Midbrain (tissue), 1 donor: ENCODE results near the gene FOXN3.

ENCODE experiments used
- DNase-seq: peaks from one replicate; lab custom pipeline; 2025; lab: John Stamatoyannopoulos, UW

Gene FOXN3, protein sequence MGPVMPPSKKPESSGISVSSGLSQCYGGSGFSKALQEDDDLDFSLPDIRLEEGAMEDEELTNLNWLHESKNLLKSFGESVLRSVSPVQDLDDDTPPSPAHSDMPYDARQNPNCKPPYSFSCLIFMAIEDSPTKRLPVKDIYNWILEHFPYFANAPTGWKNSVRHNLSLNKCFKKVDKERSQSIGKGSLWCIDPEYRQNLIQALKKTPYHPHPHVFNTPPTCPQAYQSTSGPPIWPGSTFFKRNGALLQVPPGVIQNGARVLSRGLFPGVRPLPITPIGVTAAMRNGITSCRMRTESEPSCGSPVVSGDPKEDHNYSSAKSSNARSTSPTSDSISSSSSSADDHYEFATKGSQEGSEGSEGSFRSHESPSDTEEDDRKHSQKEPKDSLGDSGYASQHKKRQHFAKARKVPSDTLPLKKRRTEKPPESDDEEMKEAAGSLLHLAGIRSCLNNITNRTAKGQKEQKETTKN

DNA sequence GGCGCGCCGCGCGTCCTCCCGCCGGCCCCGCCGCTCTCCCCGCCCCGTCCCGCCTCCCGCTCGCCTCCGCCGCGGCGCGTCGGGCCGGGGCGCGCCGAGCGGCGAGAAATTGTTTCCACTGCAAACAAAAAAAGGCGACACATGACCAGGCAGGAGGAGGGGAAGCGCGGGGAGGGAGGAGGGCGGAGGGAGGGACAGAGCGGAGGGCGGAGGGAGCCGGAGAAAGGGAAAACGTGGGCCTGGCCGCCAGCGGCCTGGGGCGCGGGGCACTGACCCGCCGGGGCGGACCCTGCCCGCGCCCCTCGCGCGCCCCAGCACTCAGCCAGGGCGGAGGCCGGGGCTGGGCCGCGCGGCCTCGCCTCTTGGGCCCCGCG is at the start of gene FOXN3:
TSS of gene FOXN3 (minus strand) at position 143 of the 374 bp plus-strand sequence. CDS start 4,757 bp downstream, outside the sequence.
- peak; percentile 94 for DNase-seq

DNA sequence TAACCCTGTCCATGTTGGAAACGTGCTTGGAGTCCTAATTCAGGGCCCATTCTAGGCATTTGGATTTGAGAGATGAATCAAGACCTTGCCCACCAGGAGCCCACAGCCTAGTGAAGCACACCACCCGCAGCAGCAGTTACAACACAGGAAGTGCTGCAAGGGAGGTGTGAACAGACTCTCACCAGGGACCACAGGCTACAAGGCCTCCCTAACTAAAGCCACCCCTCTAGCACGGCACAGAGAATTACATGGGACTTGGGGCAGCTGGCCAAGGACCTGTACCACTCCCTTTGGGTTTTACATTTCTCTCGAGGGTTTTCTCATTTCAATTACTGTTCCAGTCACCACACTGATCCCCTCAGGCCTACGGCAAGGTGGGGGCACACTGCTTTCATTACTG is 49.5 kb upstream of the FOXN3 start:
- no peak for DNase-seq

DNA sequence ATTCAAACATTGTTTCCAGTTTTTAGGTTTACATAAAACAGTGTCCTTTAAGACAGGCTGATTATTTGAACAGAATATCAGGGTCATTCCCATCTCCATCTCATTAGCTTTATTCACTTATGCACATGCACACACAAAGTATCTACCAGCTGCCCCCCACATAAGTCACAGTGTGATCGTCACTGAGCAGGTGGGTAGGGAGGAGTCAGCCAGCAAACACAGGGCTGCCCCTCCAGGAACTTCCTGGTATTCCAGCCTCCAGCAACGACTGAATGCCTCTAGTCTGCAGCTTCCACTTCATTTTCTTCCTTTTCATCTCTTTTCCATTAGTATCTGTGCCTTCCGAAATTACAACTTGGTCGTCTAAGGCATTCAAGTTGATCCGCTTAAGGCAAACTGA is 48.8 kb upstream of the FOXN3 start:
- DNase-seq = no peak

DNA sequence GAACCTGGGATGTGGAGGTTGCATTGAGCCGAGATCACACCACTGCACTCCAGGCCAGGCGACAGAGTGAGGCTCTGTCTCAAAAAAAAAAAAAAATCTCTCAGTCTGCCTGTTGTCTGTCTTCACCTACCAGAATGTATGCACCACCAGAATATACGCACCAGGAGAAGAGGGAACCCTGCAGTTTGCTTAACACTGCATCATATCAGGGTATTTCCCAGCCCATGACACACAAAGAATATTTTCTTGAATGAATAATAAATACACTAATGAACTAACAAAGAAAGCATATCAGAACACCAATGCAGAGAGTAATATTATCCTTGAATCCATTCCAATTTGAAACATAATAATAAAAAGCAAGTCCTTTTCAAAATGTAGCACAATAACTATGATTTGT is 44.2 kb upstream of the FOXN3 start:
- no peak for DNase-seq

DNA sequence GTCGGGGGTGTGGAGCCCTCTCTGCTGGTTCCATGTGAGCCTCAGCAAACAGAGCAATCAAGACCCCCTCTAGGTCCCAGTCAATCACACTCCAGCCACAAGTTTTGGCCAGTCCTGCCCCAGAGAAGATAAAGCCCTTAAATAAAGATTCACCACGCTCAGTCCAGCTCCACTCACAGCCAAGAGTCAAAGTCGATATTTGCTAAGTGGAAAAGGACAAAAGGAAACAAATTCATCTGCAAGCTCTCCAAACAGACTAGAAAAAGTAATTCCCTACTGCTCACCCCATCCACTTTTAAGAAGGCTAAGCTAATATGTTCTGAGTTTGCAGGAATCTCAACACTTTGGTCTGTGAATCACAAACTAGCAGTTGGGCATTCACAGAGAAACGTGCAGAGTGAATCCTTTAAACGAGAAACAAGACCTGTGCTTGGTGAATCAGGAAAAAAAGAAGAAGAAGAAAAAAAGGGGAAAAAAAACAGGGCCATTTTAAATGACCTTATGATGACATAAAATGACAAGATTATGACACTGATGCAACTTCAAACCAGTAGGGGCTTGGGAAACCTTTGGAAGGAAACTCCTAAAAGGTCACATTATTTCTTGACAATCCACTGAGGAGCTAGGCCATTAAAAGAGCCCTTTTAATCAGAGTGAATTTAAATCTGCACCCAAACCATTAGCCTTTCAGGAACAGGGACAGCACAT is 41.8 kb upstream of the FOXN3 start:
- no peak for DNase-seq

DNA sequence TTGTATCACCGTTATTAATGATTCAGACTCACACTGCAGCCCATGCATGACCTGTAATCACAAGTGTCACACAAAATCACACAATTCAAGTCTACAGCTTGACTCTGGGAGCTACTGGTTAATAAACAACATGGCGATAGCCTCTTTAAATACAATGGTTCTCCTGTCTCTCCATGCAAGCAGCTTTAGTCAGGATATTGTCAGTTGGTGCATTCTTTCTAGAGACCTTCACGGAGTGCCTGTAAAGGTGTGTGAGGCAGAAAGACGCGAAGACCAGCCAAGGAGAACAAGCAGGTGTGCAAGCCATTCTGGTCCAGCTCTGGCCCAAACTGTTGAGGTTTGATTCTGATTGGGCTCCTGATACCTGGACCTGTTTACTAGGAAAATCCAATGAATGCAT is 40.0 kb upstream of the FOXN3 start:
- no peak for DNase-seq

DNA sequence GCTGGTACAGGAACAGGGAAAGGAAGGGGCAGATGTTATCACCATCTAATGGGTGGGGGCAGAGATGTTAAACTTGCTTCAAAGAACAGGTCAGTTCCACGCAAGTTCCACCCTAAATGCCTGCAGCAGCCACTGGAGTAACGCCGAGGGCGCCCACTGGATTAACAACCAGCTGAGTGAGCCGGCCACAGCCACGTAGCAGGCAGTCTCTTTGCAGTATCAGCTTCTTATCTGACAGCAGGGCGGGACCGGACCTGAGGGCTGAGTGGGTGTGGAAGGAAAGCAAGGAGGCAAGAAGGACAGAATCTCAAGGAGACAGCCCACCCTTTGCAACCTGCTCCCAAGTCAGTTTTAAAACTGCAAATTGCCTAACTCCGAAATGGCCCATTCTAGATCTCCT is 38.4 kb upstream of the FOXN3 start:
- DNase-seq = no peak

DNA sequence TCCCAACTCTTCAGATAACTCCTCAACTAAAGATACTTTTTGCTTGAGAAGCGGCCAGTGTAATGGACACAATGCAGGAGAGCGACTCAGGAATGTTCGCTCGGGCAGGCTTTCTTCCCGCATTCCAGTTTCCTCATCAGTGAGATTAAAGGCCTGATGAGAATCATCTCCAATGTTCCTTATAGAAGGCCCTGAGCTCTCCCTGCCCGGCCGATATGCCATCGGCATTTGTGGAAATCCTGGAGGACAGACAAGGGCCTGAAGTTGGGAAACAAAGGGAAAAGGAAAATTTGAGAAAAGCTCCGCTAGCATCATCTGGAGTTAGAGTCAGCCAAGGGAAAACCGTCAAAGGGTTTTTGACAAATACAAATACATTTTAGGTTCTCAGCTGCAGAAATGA is 38.0 kb upstream of the FOXN3 start:
- no peak for DNase-seq

DNA sequence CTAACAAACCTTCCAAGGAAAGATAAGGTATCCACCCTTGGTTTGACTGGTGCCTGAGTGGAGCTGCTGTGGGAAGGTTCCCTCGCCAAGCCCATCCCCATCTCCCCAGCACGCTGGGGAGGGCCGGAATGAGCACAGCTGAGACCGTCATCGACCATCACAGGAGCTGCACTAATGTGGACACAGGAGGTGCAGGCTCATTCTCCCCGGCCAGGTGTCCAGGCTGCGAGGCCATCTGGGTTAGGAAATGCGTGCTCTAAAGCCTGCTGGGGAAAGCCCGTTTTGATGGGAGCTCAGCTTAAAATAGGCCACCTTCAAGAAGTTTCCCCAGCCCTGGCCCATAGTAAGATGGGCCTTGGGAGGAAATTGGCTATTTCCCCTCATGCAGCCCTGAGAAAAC is 35.2 kb upstream of the FOXN3 start:
- DNase-seq = no peak

DNA sequence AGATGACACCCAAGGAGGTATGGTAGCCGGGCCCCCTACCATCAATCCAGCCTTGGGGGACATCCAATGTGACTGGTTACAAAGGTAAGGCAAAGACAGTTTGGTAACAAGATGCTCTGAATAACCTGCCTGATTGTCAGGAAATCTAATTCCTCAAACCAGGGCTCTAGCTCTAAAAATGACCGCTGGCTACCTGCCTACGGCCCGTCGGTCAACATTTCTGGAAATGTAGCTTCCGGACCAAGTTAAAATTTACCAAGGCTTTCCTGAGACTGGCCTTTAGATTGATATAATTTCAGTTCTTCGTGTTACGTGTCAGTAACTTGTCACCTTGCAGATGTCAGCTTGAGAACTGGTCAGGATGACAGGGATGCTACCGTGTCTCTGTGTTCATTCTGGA is 34.2 kb upstream of the FOXN3 start:
- no peak for DNase-seq

DNA sequence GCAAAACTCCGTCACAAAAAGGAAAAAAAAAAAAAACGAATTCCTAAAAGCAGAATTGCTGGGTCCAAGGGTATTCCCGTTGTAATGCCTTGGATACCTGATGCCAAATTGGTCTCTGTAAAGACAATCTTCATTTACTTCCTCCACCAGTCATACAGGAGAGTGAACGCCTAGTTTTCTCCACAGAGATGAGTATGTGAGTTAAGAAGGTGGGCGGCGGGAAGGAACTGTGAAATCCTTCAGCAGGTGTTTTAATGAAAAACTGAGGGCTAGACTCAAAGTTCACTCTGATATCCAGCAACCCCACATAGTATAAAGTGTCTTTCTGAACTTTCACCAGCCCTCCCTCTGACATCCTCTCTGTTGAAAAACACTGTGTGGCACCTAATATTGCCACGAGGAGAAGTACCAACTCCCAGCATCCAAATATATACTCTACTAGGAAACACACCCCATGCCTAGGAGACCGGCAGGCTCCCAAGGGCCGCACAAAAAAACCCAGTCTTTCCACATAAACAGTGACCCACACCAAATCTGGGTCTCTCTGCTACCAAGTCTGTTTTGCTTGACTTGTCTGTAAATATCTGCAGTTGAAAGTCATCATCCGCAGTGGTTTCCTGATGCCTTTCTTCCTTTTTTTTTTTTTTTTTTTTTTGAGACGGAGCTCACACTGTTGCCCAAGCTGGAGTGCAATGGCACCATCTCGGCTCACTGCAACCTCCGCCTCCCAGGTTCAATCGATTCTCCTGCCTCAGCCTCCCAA is 30.3 kb upstream of the FOXN3 start:
- no peak for DNase-seq

DNA sequence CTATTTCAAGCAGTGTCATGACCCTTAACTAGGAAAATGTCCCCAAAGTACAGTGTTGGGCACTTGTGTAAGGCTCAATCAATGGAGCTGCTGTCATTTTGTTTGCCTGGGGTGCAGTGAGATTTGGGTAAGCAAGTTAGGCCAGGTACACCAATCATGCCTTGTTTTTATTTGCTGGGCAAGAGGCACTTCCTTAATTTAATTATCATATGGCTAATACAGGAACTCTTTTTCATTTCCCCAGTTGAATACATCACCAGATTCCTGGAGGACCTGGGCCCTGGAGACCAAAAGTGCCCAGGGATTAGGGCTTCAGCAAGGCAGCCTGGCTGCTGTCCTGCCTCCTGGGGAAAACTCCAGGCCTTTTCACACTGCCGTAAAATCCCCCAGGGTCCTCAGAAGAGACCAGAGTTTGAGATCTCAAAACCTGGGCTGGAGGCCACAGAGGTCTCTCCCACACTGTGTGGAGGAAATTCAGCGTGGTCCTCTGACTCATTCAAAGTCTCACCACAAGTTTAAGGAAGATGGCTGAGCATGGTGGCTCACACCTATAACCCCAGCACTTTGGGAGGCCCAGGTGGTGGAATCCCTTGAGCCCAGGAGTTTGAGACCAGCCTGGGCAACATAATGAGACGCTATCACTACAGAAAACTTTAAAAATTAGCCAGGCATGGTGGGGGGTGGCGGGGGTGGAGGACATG is 28.4 kb upstream of the FOXN3 start:
- DNase-seq = no peak

DNA sequence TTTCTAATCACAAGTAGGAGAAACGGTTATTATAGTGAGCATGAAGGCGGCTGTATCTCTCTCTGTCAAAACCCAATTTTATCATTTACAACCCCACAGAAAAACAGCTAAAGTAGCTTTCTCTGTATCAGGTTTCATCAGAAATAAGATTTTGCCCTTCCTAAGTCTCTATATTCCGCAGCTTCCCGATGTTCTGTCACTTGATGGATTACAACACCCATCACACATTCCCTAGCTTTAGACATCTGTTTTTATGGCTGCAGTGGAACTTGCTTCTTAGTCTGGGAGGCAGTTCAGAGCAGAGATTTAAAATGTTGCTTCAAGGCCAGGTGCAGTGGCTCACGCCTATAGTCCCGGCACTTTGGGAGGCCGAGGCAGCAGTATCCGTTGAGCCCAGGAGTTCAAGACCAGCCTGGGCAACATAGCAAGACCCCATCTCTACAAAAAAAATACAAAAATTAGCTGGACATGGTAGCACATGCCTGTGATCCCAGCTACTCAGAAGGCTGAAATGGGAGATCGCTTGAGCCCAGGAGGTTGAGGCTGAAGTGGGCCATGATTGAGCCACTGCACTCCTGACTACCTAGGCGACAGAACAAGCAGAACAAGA is 27.6 kb upstream of the FOXN3 start:
- no peak for DNase-seq

DNA sequence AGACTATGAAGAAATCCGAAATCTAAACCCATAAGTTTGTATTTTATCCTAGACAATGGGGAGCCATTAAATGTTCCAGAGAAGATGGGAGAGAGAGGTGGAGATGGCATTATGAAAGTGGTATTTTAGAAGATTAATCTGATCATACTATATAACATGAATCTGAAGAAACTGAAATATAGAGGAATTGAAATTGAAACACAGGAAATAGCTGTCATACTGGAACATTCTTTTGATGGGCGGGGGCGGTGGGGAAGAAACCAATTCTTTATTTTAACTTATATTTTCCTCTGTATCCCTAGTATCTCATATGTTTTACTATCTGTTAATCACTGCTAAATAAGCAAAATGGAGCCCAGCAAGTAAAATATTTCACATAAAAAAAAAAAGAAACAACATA is 27.0 kb upstream of the FOXN3 start:
- no peak for DNase-seq

DNA sequence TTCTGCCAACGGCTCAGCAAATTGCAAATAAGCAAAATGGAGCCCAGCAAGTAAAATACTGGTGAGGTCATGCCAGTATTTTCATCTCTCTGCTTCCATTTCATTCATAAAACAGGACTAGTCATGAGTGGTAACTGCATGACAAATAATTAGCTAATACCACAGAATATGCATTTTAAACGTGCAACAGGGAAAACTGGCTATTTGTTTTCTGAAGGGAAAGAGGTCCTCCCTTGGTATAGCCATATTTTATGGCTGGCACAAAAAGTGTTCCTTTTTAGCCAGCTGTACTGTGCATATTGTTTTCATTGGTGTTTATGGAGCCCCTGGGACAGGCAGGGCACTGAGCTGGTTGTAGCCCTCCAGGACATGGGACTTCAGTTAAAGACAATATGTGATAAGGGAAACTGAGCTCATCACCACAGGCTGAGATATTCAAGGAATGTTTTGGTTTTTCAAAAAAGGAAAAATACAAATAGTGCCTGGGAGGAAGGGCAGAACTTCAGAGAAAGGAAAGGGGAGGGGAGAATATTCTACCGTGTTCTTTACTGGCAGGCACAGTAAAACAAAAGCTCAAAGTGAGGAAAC is 26.1 kb upstream of the FOXN3 start:
- no peak for DNase-seq

DNA sequence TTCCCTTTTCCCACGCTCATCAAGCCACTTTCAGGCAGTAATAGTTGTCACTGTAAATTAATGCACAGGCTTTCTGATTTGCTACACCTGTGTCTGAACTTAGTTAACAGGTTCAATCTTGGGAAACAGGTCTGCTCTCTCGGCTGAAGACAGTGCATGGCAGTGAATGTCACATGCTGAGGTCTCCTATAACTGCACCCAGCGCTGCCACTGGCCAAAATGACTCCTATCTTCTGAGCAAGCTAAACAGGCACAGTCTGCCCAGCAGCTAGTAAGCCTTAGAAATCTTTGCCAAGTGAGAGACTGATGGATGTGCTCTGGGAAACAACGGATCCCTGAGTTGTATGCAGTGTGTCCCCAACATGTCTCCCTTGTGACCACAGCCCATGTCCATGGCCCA is 25.2 kb upstream of the FOXN3 start:
- DNase-seq = no peak

DNA sequence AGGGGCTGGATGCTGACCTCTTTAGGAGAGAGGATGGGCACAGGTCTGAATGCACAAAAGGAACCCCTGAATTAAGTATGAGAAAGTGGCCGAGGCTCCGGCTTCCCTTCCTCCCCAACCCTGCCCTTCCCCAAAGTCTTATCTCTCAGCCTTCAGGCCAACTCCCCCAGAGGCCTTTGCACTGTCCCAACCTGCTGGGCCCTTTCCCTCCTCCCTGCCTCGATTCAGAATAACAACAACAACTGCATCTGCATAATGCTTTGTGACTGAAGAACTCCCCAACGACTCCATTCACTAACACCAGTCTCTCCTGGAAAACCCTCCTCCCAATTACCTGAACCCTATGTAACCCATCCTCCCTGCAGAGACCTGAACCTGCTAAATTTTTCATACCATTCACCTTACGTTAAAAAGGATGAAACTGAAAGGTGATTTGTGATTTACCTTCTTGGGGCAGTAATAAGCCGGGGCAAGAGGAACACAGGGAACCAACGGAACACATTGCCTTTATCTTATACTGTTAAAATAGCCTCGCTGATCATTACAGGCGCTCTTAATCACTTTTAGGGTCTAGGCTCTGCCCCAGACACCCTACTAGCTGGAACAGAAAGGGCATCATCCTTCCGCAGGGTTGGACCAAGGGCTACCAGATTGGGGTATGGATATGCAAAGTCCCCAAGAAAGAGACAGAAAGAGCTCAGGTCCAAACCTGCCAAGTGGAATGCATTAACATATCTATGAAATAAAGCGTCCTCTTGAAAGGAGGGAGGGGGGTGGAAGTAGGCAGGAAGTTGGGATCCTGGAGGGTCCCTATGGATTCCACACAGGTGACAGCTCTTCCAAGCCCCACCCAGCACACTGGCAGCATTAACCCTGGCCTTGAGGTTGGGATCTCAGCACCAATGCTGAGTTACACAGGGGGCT is 24.2 kb upstream of the FOXN3 start:
- no peak for DNase-seq

DNA sequence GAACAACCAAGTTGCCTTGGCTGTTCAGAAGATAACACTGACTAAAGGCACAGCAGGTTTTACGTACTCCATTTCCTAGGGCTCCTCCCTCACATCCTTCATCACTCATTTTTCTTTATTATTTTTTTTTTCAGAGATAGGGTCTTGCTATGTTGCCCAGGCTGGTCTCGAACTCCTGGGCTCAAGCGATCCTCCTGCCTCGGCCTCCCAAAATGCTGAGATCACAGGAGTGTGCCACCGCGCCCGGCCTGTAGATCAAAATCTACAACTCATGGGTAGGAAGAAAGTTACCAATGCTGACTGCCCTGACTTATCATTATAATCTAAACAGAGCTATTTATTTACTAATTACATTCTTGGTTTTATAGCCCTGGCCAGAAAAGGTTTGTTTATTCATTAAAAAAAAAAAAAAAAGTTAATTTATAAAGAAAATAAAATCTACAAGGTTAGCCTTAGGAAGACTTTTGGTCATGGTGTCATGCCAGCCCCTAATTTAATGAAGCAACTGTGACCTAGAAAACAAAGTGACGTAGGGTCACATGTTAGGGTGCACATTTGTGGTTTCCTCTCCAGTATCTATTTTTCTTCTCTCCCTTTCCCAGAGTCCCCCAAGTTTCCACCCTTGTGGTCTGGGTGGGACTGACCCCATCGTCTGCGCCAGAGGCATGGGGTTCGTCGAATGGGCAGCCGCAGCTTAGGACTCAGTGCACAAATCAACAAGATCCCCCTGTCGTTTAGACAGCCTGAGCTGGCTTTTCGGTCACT is 19.0 kb upstream of the FOXN3 start:
- DNase-seq = no peak

DNA sequence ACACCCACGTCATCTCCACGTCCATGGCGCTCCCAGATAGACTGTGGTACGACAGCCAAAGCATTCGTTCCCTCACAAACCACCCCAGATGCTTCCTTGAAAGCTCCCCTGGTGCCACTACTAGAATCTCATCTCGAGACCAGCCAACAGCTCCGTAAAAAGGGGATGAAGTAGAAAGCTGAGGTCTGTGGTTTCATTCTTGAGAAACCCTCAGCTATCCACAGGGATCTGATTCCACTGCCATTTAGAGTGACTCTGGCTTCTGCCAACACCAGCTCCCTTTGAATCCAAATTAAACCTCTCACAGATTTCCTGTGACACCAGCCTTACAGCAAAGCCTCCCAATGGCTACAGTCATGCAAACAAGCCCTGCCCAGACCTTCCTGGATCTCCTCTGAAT is 18.5 kb upstream of the FOXN3 start:
- DNase-seq = no peak
